Smooth muscle cell (in vitro differentiated cells): ENCODE results near the gene TMEM174. TPM values are rescaled to one million over a fixed set of nuclear protein-coding genes. Genes with fewer than 3 reads are reported as not detected.

Experiments used
- DNase-seq: peaks from one replicate; lab custom pipeline; 2025; ENCODE audit not compliant: unreplicated experiment; lab: John Stamatoyannopoulos, UW
- H2AFZ ChIP-seq: fragments of 200-600 bp; sonication (generic); 2 replicates; pipeline ENCODE4 v1.6.0; 2016; ENCODE audit warnings: antibody characterized with exemption, low read depth, mild to moderate bottlenecking
- H3F3A ChIP-seq: fragments of 200-600 bp; sonication (generic); 2 replicates; pipeline ENCODE4 v1.6.0; 2017; ENCODE audit warnings: antibody characterized with exemption, low read depth
- H3K27ac ChIP-seq: fragments of 200-600 bp; sonication (generic); 2 replicates; pipeline ENCODE4 v1.5.1; 2016; ENCODE audit warnings: low read depth, mild to moderate bottlenecking
- H3K27me3 ChIP-seq: fragments of 200-600 bp; sonication (generic); 2 replicates; pipeline ENCODE4 v1.6.1; 2016; ENCODE audit warnings: low read depth, mild to moderate bottlenecking
- H3K36me3 ChIP-seq: fragments of 200-600 bp; sonication (generic); 2 replicates; pipeline ENCODE4 v1.5.1; 2016; ENCODE audit warnings: low read depth
- H3K4me1 ChIP-seq: fragments of 200-600 bp; sonication (generic); 2 replicates; pipeline ENCODE4 v1.5.1; 2016; ENCODE audit warnings: low read depth
- H3K4me2 ChIP-seq: fragments of 200-600 bp; sonication (generic); 2 replicates; pipeline ENCODE4 v1.6.0; 2016; ENCODE audit warnings: mild to moderate bottlenecking
- H3K4me3 ChIP-seq: fragments of 200-600 bp; sonication (generic); 2 replicates; pipeline ENCODE4 v1.5.1; 2016; ENCODE audit warnings: mild to moderate bottlenecking
- H3K79me2 ChIP-seq: fragments of 200-600 bp; sonication (generic); 2 replicates; pipeline ENCODE4 v1.6.0; 2016; ENCODE audit warnings: low read depth, mild to moderate bottlenecking
- H3K9ac ChIP-seq: fragments of 200-600 bp; sonication (generic); 2 replicates; pipeline ENCODE4 v1.6.0; 2016; ENCODE audit warnings: low read depth
- H3K9me3 ChIP-seq: fragments of 200-600 bp; sonication (generic); replicated peaks from 2 replicates; pipeline ENCODE4 v1.5.1; 2016; ENCODE audit warnings: low read depth
- H4K20me1 ChIP-seq: fragments of 200-600 bp; sonication (generic); 2 replicates; pipeline ENCODE4 v1.6.0; 2016; ENCODE audit warnings: low read depth
- WGBS: methylation state at CpG from one replicate; pipeline ENCODE4 v1.1.7; 2016; ENCODE audit warnings: low lambda C conversion rate; 5-methylcytosine and 5-hydroxymethylcytosine counted together
- polyA plus RNA-seq: library from polyadenylated mRNA; unstranded; fragments of >200 nt; fragmentation: Nextera tagmentation; extraction: Ambion mirVana; gene quantifications from 2 replicates; pipeline ENCODE4 v1.2.1, GENCODE V29; 2016
- total RNA-seq: library from RNA; depleted of rRNA; stranded (reverse); fragments of >200 nt; gene quantifications from 2 replicates; pipeline ENCODE4 v1.2.3, GENCODE V29; 2014
- TF ChIP-seq, protein P1 (sequence below): fragments of 200-600 bp; sonication (generic); IDR thresholded peaks from 2 replicates; pipeline ENCODE4 v1.5.1; 2017; ENCODE audit warnings: borderline replicate concordance, mild to moderate bottlenecking, antibody characterized with exemption; ENCODE audit not compliant: insufficient read depth, poor library complexity, severe bottlenecking

Gene TMEM174
- total and polyA plus RNA-seq, 2 experiments from 2014 or later: not detected

GRCh38 chr5:73186976-73187375 is 14.0 kb downstream of the TMEM174 start:
- WGBS: 90% methylated on average over 2 of the region's 2 CpGs
- H3K9ac ChIP-seq: no peak overlapping the region
- H3K27ac ChIP-seq: no peak overlapping the region
- no peaks in the 10 kb centered on the region for H3F3A ChIP-seq
- no peaks in the 10 kb centered on the region for H4K20me1 ChIP-seq
- H3K4me3 ChIP-seq: no peak overlapping the region
- H3K4me1 ChIP-seq: no peaks in the 10 kb centered on the region
- DNase-seq: no peak
- H2AFZ ChIP-seq: no peak overlapping the region
- TF ChIP-seq, protein P1, sequence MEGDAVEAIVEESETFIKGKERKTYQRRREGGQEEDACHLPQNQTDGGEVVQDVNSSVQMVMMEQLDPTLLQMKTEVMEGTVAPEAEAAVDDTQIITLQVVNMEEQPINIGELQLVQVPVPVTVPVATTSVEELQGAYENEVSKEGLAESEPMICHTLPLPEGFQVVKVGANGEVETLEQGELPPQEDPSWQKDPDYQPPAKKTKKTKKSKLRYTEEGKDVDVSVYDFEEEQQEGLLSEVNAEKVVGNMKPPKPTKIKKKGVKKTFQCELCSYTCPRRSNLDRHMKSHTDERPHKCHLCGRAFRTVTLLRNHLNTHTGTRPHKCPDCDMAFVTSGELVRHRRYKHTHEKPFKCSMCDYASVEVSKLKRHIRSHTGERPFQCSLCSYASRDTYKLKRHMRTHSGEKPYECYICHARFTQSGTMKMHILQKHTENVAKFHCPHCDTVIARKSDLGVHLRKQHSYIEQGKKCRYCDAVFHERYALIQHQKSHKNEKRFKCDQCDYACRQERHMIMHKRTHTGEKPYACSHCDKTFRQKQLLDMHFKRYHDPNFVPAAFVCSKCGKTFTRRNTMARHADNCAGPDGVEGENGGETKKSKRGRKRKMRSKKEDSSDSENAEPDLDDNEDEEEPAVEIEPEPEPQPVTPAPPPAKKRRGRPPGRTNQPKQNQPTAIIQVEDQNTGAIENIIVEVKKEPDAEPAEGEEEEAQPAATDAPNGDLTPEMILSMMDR: no peak
- H3K27me3 ChIP-seq: no peaks in the 10 kb centered on the region
- H3K9me3 ChIP-seq: no peaks in the 10 kb centered on the region
- no peaks in the 10 kb centered on the region for H3K36me3 ChIP-seq
- H3K4me2 ChIP-seq: no peak overlapping the region
- no peaks in the 10 kb centered on the region for H3K79me2 ChIP-seq

DNA sequence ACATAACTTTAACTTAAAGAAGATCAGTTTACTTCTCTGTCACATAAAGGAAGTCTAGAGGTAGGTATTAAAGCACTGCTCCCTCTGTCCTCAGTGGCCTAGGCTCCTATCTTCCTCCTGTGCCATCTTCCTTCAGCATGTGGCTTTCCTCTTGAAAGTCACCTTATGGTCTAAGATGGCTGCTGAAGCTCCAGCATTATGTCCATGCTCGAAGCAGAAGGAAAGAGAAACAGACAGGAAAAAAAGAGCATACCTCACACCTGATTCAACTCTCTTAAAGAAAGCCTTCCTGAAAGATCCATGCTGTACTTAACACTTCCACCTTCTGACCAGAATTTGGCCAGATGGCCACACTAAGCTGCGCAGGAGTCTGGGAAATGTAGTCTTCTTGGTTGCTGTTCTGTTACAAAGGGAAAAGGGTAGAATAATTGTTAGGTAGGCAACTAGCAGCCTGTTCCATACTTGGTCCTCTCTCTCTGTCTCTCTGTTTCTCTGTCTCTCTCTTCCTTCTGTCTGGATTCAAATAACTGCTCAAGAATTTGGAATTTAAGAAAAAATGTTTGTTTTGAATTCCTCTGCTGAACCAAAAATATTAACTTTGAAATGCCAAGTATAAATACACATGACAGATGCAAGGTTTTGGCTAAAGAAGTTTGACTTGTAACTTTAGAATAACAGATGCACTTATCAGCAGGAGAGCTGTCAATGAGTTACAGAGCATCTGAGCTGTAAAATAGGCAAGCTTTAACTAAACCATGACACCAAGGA is 16.0 kb downstream of the TMEM174 start:
- TF ChIP-seq, protein P1: no peak
- Histone ChIP-seq H3K79me2 (no peaks in the 10 kb centered on the region), H3K4me3 (no peak overlapping the region), H2AFZ (no peak overlapping the region), H3F3A (no peaks in the 10 kb centered on the region), H3K36me3 (no peaks in the 10 kb centered on the region), H3K4me1 (no peaks in the 10 kb centered on the region), H3K27me3 (no peaks in the 10 kb centered on the region), H4K20me1 (no peaks in the 10 kb centered on the region), H3K9me3 (no peaks in the 10 kb centered on the region), H3K27ac (no peak overlapping the region), H3K4me2 (no peak overlapping the region), H3K9ac (no peak overlapping the region)
- WGBS: 85% methylated on average over 2 of the region's 2 CpGs
- DNase-seq: no peak

DNA sequence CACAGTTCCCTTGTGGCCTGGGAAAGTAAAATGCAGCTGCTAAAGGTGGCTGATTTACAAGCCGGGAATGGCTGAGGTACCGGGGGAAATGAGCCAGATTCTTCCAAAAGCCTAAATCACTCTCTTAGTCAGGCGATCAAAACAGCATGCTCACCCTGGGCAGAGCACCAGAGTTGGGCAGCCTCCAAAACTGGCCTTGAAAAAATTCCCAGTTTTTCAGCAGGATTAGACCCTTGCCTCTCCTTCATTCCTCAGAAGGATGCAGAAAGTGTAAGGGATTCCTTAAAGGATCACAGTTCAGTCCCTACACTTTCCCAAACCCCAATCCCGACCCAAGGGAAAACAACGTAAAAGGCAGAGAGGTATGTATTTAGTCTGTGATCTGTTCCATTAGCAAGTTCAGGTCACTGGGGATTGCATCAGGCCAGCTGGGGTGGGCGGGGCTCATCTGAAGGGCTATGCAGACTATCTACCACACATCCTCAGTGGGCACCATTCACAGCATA is 16.9 kb downstream of the TMEM174 start:
- H3K27me3 ChIP-seq: no peaks in the 10 kb centered on the region
- TF ChIP-seq, protein P1: no peak
- DNase-seq: no peak
- WGBS: 62% methylated on average over 6 of the region's 6 CpGs
- no peak overlapping the region for H3K9ac ChIP-seq
- H4K20me1 ChIP-seq: no peaks in the 10 kb centered on the region
- H3K36me3 ChIP-seq: no peaks in the 10 kb centered on the region
- H3K4me2 ChIP-seq: no peak overlapping the region
- no peak overlapping the region for H2AFZ ChIP-seq
- H3K27ac ChIP-seq: no peak overlapping the region
- H3K4me1 ChIP-seq: no peaks in the 10 kb centered on the region
- no peaks in the 10 kb centered on the region for H3F3A ChIP-seq
- no peaks in the 10 kb centered on the region for H3K79me2 ChIP-seq
- H3K9me3 ChIP-seq: no peaks in the 10 kb centered on the region
- no peak overlapping the region for H3K4me3 ChIP-seq

DNA sequence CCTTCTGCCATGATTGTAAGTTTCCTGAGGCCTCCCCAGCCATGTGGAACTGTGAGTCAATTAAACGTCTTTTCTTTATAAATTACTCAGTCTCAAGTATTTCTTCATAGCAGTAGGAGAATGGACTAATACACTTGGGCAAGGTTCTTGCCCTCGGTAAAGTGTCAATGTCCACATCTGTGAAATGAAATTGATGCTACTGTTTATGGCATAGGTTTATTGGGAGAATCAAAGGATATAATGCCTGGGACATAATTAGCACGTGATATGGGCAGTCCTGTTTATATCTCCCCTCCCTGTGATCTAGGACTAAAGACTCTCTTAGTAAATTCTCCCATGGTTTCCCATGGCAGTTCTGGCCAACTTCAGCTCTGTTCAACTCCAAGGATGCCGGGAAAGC is 19.4 kb downstream of the TMEM174 start:
- no peaks in the 10 kb centered on the region for H3K4me1 ChIP-seq
- TF ChIP-seq, protein P1: no peak
- no peaks in the 10 kb centered on the region for H3F3A ChIP-seq
- 94% methylated on average over 4 of the region's 4 CpGs for WGBS
- H3K4me2 ChIP-seq: no peak overlapping the region
- DNase-seq: no peak
- H3K79me2 ChIP-seq: no peaks in the 10 kb centered on the region
- H3K27me3 ChIP-seq: peaks cover 7% of the 10 kb centered on the region
- H4K20me1 ChIP-seq: no peaks in the 10 kb centered on the region
- H3K4me3 ChIP-seq: no peak overlapping the region
- no peak overlapping the region for H2AFZ ChIP-seq
- H3K9me3 ChIP-seq: no peaks in the 10 kb centered on the region
- no peak overlapping the region for H3K27ac ChIP-seq
- no peaks in the 10 kb centered on the region for H3K36me3 ChIP-seq
- no peak overlapping the region for H3K9ac ChIP-seq
